Measurements from ENCODE around the gene TBXA2R. TPM values are rescaled to one million over a fixed set of nuclear protein-coding genes. Genes with fewer than 3 reads are reported as not detected.

The TBXA2R gene
- total RNA-seq = 1 to 10 TPM in 2 of 4 donors, under 1 TPM in 2; 0.20 to 4.2 (median 0.90) TPM

DNA sequence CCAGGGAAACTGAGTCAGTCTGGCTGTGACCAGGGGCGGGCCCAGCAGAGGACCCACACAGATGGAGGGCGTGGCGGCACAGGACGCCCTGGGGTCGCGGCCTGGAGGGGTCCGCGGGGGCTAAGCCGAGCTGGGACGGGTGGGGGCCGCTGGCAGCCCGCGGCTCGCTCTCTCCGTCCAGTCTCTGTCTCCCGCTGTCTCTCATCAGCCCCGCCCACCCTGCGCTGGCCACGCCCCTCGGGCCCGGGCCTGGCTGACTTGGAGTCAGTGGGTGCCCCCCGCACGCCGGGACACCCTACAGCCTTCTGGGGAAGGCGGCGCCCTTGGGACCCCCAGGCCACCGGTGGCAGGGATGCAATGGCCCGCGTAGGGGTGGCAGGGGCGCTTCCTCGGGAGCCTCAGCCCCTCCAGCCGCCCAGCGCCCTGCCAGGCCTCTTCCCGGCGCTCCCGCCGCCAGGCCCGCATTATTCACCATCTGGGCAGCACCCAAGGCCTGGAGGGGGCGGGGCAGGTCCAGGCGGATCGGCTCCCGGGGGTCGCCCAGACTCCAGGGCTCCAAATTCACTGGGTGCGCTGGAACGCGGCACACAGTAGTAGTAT is at the start of gene TBXA2R:
Gene TBXA2R (minus strand): TSS at position 186 of the 600 bp plus-strand sequence. CDS start 6,241 bp downstream, outside the sequence.
- intact Hi-C loops (cut with DNase I; ENCODE audit: low total_unique reads) = no loop called here
- peak; percentile 41 to 93 for DNase-seq (ENCODE audit: low spot score in 2 of 2)
- TF ChIP-seq, protein P1, sequence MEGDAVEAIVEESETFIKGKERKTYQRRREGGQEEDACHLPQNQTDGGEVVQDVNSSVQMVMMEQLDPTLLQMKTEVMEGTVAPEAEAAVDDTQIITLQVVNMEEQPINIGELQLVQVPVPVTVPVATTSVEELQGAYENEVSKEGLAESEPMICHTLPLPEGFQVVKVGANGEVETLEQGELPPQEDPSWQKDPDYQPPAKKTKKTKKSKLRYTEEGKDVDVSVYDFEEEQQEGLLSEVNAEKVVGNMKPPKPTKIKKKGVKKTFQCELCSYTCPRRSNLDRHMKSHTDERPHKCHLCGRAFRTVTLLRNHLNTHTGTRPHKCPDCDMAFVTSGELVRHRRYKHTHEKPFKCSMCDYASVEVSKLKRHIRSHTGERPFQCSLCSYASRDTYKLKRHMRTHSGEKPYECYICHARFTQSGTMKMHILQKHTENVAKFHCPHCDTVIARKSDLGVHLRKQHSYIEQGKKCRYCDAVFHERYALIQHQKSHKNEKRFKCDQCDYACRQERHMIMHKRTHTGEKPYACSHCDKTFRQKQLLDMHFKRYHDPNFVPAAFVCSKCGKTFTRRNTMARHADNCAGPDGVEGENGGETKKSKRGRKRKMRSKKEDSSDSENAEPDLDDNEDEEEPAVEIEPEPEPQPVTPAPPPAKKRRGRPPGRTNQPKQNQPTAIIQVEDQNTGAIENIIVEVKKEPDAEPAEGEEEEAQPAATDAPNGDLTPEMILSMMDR (IDR thresholded peaks at IDR 0.05) = no peak
- no peak for TF ChIP-seq POLR2A (IDR thresholded peaks at IDR 0.05)
- H3K4me3 ChIP-seq (ENCODE audit: low read depth, poor library complexity, severe bottlenecking) = peak within 1 kb of the TSS; percentile 24
- WGBS, 2 donors = 3 to 35% methylated on average over 3 to 8 of the region's 46 CpGs

DNA sequence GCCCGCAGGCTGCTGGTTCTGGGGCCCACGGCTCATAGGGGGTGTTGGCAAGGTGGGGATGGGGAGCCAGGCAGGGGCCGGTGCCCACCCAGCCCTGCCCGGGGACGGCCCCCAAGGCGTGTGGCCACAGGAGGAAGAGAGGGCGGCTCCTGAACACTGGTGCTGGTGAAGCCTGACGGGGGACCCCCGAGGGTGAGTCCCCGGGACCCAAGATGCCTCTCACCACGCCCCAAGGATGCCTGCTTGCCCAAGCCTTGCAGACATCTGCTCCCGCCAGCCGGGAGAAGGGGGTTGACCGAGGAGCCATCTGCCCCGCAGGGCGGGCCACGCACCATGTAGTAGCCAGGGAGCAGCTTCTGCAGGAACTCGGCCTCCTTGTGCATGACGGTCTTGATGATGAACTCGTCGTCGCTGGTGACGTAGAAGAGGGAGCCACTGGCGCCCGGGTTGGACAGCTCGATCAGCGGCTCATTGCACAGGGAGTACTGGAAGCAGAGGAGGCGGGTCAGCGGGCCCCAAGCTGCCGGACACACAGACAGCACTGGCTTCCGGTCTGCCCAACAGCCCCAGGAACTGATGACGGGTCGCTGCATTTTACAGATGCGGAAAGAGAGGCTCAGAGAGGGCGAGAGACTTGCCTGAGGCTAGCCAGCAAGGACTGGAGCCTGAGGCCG is 49.5 kb upstream of the TBXA2R start:
- 81 to 87% methylated on average over 27 to 30 of the region's 36 CpGs for WGBS, 2 donors
- TF ChIP-seq POLR2A (IDR thresholded peaks at IDR 0.05) = no peak
- TF ChIP-seq, protein P1 (IDR thresholded peaks at IDR 0.05) = no peak
- no peak overlapping the region for H3K4me3 ChIP-seq (ENCODE audit: low read depth, poor library complexity, severe bottlenecking)
- no peak for DNase-seq (ENCODE audit: low spot score in 2 of 2)
- intact Hi-C loops (cut with DNase I; ENCODE audit: low total_unique reads) = no loop called here

DNA sequence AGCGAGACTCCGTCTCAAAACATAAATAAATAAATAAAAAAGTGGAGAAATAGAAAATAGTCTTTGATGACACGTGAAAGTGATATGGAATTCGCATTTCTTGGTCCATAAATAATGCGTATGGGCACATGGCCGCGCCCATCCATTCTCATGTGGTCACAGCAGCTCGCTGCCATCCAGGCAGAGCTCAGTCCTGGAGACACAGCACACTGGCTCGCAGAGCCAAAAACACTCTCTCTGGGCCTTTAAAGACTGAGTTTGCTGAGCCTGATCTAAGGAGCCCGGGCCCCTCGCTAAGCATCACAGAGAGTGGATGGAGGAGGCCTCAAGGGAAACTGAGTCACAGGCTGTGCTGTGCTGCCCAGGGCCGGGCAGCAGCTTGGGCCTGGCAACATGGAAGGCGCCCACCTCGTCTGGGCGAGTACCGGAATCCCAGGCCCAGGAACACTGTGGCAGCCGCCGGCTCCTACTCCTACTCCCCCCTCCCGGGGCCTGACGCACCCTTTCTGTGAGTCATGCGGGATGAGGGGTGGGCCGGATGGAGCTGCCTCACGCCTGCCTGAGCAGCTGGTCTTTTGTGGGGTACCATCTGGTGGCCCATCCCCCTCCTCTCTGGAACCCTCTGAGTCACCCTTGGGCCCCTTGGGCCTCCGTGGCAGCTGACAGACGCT is 48.9 kb upstream of the TBXA2R start:
- intact Hi-C loops (cut with DNase I; ENCODE audit: low total_unique reads) = no loop called here
- no peak overlapping the region for H3K4me3 ChIP-seq (ENCODE audit: low read depth, poor library complexity, severe bottlenecking)
- no peak for TF ChIP-seq POLR2A (IDR thresholded peaks at IDR 0.05)
- TF ChIP-seq, protein P1 (IDR thresholded peaks at IDR 0.05) = no peak
- 77 to 85% methylated on average over 16 of the region's 25 CpGs for WGBS, 2 donors
- no peak for DNase-seq (ENCODE audit: low spot score in 2 of 2)

DNA sequence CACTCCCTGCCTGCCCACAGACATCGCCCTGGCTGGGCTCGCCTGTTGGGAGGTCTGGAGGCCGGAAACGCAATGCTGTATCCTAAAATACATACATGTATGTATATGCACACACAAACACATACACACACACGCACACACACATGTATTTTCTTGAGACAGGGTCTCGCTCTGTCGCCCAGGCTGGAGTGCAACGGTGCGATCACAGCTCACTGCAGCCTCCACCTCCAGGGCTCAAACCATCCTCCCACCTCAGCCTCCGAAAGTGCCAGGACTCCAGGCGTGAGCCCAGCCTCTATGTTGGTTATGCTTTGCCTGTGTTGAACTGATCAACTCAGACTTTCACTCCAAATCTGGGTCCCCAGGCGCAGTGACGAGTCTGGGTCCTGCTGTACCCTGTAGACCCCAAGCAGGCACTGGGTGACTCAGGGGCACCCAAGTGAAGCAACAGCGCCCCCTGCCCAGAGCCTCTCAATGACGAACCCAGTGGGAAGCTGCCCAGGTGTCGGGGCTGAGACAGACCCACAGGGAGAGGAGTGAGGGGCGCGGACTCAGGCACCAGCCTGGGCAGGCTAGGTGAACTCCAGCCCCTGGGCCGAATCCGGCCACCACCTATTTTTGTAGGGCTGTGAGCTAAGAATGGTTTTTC is 47.3 kb upstream of the TBXA2R start:
- TF ChIP-seq, protein P1 (IDR thresholded peaks at IDR 0.05) = no peak
- TF ChIP-seq POLR2A (IDR thresholded peaks at IDR 0.05) = no peak

DNA sequence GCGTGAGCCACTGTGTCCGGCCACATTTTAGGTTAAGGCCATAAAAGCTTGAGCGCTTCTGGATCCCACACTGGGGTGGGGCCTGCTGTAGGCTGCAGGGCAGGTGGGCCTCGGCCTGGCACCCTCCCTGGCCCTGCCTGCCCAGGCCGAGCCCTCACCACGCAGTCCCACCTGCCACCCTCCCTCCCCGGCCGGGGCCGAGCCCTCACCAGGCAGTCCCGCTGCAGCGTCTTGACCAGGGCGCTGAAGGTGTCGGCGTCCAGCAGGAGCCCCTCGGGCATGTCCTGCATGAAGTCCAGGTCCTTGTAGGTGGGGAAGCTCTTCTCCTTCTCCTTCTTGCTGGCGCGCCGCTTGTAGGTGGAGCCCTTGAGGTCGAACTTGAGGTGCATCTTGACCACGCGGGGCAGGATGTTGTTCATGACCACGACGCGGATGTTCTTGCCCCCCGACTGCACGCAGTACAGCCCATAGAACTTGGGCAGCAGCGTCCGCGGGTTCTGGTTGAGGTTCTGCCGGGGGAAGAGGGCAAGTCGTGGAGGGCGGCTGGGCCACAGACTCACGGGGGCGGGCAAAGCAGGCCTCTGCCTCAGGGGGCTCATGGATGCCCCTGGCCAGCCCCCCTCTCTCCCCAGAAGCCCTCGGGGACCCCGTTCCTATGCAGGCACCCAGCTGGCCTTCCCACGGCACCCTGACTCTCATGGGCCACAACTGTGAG is 46.6 kb upstream of the TBXA2R start:
- H3K4me3 ChIP-seq (ENCODE audit: low read depth, poor library complexity, severe bottlenecking) = no peak overlapping the region
- intact Hi-C loops (cut with DNase I; ENCODE audit: low total_unique reads) = no loop called here
- TF ChIP-seq, protein P1 (IDR thresholded peaks at IDR 0.05) = no peak
- TF ChIP-seq POLR2A (IDR thresholded peaks at IDR 0.05) = no peak
- DNase-seq (ENCODE audit: low spot score in 2 of 2) = no peak
- WGBS, 2 donors = 90 to 92% methylated on average over 35 of the region's 37 CpGs

More for the DNA sequence above, 47.3 kb upstream of the TBXA2R start:
- intact Hi-C loops (cut with DNase I; ENCODE audit: low total_unique reads) = no loop called here
- WGBS, 2 donors = 92 to 97% methylated on average over 20 of the region's 20 CpGs
- DNase-seq (ENCODE audit: low spot score in 2 of 2) = no peak
- no peak overlapping the region for H3K4me3 ChIP-seq (ENCODE audit: low read depth, poor library complexity, severe bottlenecking)
